A549 (cell line): ENCODE measurements around the gene UGT1A10. TPM values are rescaled to one million over a fixed set of nuclear protein-coding genes. Genes with fewer than 3 reads are reported as not detected.

Experiments
- ATAC-seq, 2 experiments: fragments of 200-7000 bp in 1 of 2; fragments of >200 bp in 1 of 2; cut with Nextera tagmentation in 1 of 2; cut with Tn5 transposase in 1 of 2; 3 replicates each; pipeline versions ENCODE4 v1.8.0 to v1.9.1; 2018 to 2020; ENCODE audit warnings: mild to moderate bottlenecking in 1 of 2, moderate library complexity in 1 of 2
- CTCF ChIA-PET: fragments of 300-600 bp; sonication (Branson Sonifier 250); formaldehyde crosslinking; extraction: SDS; loops from one replicate; lab custom pipeline; 2021; ENCODE audit warnings: antibody characterized with exemption, inconsistent platforms; lab: Yijun Ruan, JAX
- POLR2A ChIA-PET: fragments of 350-600 bp; formaldehyde crosslinking; extraction: SDS; loops from one replicate; lab custom pipeline; 2021; ENCODE audit warnings: antibody characterized with exemption, inconsistent platforms; lab: Yijun Ruan, JAX
- DNase-seq, 2 experiments: peaks; one replicate each; pipeline versions ENCODE4 v3.0.0 to v3.0.0-alpha.2; 2011 to 2016; ENCODE audit warnings: low read depth in 1 of 2, low spot score in 1 of 2
- FAIRE-seq: peaks from 2 replicates; lab custom pipeline; 2011; peaks lifted over from hg19 to GRCh38; lab: Jason Lieb, UNC
- H3K27ac ChIP-seq, 2 experiments: fragments of >200 bp; sonication (Bioruptor Twin); formaldehyde crosslinking; 3 replicates each; pipeline ENCODE4 v1.5.1; 2016 to 2017
- H3K4me1 ChIP-seq: fragments of >200 bp; sonication (Bioruptor Twin); formaldehyde crosslinking; 3 replicates; pipeline ENCODE4 v1.6.1; 2016
- H3K4me2 ChIP-seq: fragments of >200 bp; sonication (Bioruptor Twin); formaldehyde crosslinking; 3 replicates; pipeline ENCODE4 v1.6.1; 2016
- H3K4me3 ChIP-seq: fragments of >200 bp; sonication (Bioruptor Twin); formaldehyde crosslinking; 3 replicates; pipeline ENCODE4 v1.5.1; 2016
- H3K9me3 ChIP-seq: fragments of >200 bp; sonication (Bioruptor Twin); formaldehyde crosslinking; 3 replicates; pipeline ENCODE4 v1.6.1; 2016
- ATOH8 ChIP-seq: fragments of 250-450 bp; sonication (Bioruptor Pico); IDR thresholded peaks from 2 replicates; pipeline ENCODE4 v1.5.0; 2020; ENCODE audit warnings: low read depth, mild to moderate bottlenecking, moderate library complexity
- CEBPB ChIP-seq, 2 experiments: fragments of >200 bp in 1 of 2; sonication (Bioruptor Twin) in 1 of 2; formaldehyde crosslinking in 1 of 2; IDR thresholded peaks; 2 replicates each; pipeline ENCODE4 v1.6.1; 2012 to 2016
- EHF ChIP-seq: fragments of 250-450 bp; sonication (Bioruptor Pico); IDR thresholded peaks from 2 replicates; pipeline ENCODE4 v1.5.0; 2020; ENCODE audit warnings: mild to moderate bottlenecking
- EHMT2 ChIP-seq: fragments of 200-600 bp; sonication (generic); IDR thresholded peaks from 2 replicates; pipeline ENCODE4 v1.6.1; 2016; ENCODE audit warnings: antibody characterized with exemption, low read depth, mild to moderate bottlenecking, moderate library complexity
- EP300 ChIP-seq, 2 experiments: fragments of >200 bp; sonication (Bioruptor Twin); formaldehyde crosslinking; IDR thresholded peaks; 2 replicates in 1 of 2; 3 replicates in 1 of 2; pipeline ENCODE4 v1.6.1; 2016 to 2017
- FOSB ChIP-seq: fragments of 250-450 bp; sonication (Bioruptor Pico); IDR thresholded peaks from 2 replicates; pipeline ENCODE4 v1.5.0; 2020; ENCODE audit warnings: mild to moderate bottlenecking, moderate library complexity
- FOSL2 ChIP-seq, 2 experiments: fragments of 450-650 bp in 1 of 2; fragments of >200 bp in 1 of 2; sonication (Bioruptor Twin) in 1 of 2; formaldehyde crosslinking; IDR thresholded peaks; 2 replicates each; pipeline versions ENCODE4 v1.5.0 to v1.6.1; 2016 to 2020; ENCODE audit warnings: mild to moderate bottlenecking in 1 of 2, moderate library complexity in 1 of 2
- GATA3 ChIP-seq: IDR thresholded peaks from 2 replicates; pipeline ENCODE4 v1.6.1; 2012; ENCODE audit warnings: borderline replicate concordance
- HES2 ChIP-seq: fragments of >200 bp; sonication (Bioruptor Twin); formaldehyde crosslinking; IDR thresholded peaks from 2 replicates; pipeline ENCODE4 v1.6.1; 2016
- HEYL ChIP-seq: fragments of 250-450 bp; sonication (Bioruptor Pico); IDR thresholded peaks from 2 replicates; pipeline ENCODE4 v1.8.0; 2021; ENCODE audit warnings: mild to moderate bottlenecking, moderate library complexity
- HOXA7 ChIP-seq: fragments of 250-450 bp; sonication (Bioruptor Pico); IDR thresholded peaks from 2 replicates; pipeline ENCODE4 v1.5.0; 2020; ENCODE audit warnings: mild to moderate bottlenecking, moderate library complexity
- HOXB13 ChIP-seq: fragments of 250-450 bp; sonication (Bioruptor Pico); IDR thresholded peaks from 2 replicates; pipeline ENCODE4 v1.5.0; 2020; ENCODE audit warnings: low read depth, mild to moderate bottlenecking, moderate library complexity
- HOXB5 ChIP-seq: fragments of 250-450 bp; sonication (Bioruptor Pico); IDR thresholded peaks from 2 replicates; pipeline ENCODE4 v1.5.0; 2020; ENCODE audit warnings: mild to moderate bottlenecking, moderate library complexity
- JUN ChIP-seq, 2 experiments: fragments of >200 bp; sonication (Bioruptor Twin); formaldehyde crosslinking; IDR thresholded peaks; 2 replicates in 1 of 2; 3 replicates in 1 of 2; pipeline ENCODE4 v1.6.1; 2016 to 2017
- JUNB ChIP-seq: fragments of >200 bp; sonication (Bioruptor Twin); formaldehyde crosslinking; IDR thresholded peaks from 2 replicates; pipeline ENCODE4 v1.6.1; 2016
- MAZ ChIP-seq: fragments of 150-350 bp; IDR thresholded peaks from 2 replicates; pipeline ENCODE4 v1.6.1; 2014; ENCODE audit warnings: antibody characterized with exemption, low read depth, low read length, borderline replicate concordance
- NFE2L2 ChIP-seq: fragments of 150-350 bp; conservative IDR thresholded peaks from 2 replicates; pipeline ENCODE4 v1.6.1; 2014; ENCODE audit warnings: low read length
- NPAS2 ChIP-seq: fragments of 250-450 bp; sonication (Bioruptor Pico); IDR thresholded peaks from 2 replicates; pipeline ENCODE4 v1.8.0; 2022; ENCODE audit warnings: mild to moderate bottlenecking, moderate library complexity, borderline replicate concordance
- NR3C1 ChIP-seq: fragments of >200 bp; sonication (Bioruptor Twin); formaldehyde crosslinking; IDR thresholded peaks from 3 replicates; pipeline ENCODE4 v1.6.1; 2017
- POLR2A ChIP-seq: IDR thresholded peaks from 2 replicates; pipeline ENCODE4 v1.6.1; 2012; ENCODE audit warnings: mild to moderate bottlenecking, low read length
- RFX5 ChIP-seq: fragments of 450-650 bp; IDR thresholded peaks from 2 replicates; pipeline ENCODE4 v1.7.1; 2014; ENCODE audit warnings: antibody characterized with exemption, mild to moderate bottlenecking, moderate library complexity
- RNF2 ChIP-seq: fragments of 200-600 bp; sonication (generic); IDR thresholded peaks from 2 replicates; pipeline ENCODE4 v1.6.1; 2016; ENCODE audit warnings: low read depth, mild to moderate bottlenecking, antibody characterized with exemption, moderate library complexity, borderline replicate concordance
- TFCP2L1 ChIP-seq: fragments of 250-450 bp; sonication (Bioruptor Pico); IDR thresholded peaks from 2 replicates; pipeline ENCODE4 v1.5.0; 2021; ENCODE audit warnings: mild to moderate bottlenecking
- USF2 ChIP-seq: fragments of 450-650 bp; IDR thresholded peaks from 2 replicates; pipeline ENCODE4 v1.6.1; 2014; ENCODE audit warnings: antibody characterized with exemption
- ZFP36 ChIP-seq: fragments of 450-650 bp; IDR thresholded peaks from 2 replicates; pipeline ENCODE4 v1.6.1; 2014; ENCODE audit warnings: borderline replicate concordance; ENCODE audit not compliant: partially characterized antibody
- ZSCAN20 ChIP-seq: fragments of 250-450 bp; sonication (Bioruptor Pico); IDR thresholded peaks from 2 replicates; pipeline ENCODE4 v1.8.0; 2022; ENCODE audit warnings: mild to moderate bottlenecking, moderate library complexity
- WGBS: methylation state at CpG from one replicate; pipeline ENCODE4 v1.1.6; 2017; ENCODE audit errors: missing lambda C conversion rate; 5-methylcytosine and 5-hydroxymethylcytosine counted together
- polyA plus RNA-seq, 4 experiments: library from polyadenylated mRNA; depleted of rRNA in 3 of 4; stranded (reverse); fragments of >200 nt; fragmentation: RNase III in 1 of 4; extraction: RNeasy Plus Mini Kit Qiagen cat#74134 plus additional on column Dnase treatment in 1 of 4; gene quantifications; 2 replicates in 3 of 4; 3 replicates in 1 of 4; pipeline ENCODE4 v1.2.3, GENCODE V29; 2011 to 2017
- TF ChIP-seq, protein P1 (sequence below): IDR thresholded peaks from 2 replicates; pipeline ENCODE4 v1.6.1; 2012

Gene UGT1A10
- polyA plus RNA-seq, 2 of the 4 experiments (the other 2 are of a cell fraction): 0.10 TPM; not detected in 1

- TF ChIP-seq RNF2 (no peak), HEYL (no peak), POLR2A (no peak), JUN (IDR thresholded peaks at IDR 0.05) (0 out of 5 replicates have a peak, but pooled peaks of 1 of the 2 experiments have one; percentile 19), GATA3 (peak; percentile 60), RFX5 (no peak), CEBPB (IDR thresholded peaks at IDR 0.05) (peak in 1 of 2 experiments; percentile 61; a peak in 1 of 4 replicates), EHMT2 (no peak)
Measured at GRCh38 chr2:233706720-233707119, 70.5 kb downstream of the UGT1A10 start (continued).

- H3K9me3 ChIP-seq: peaks cover 34% of the 10 kb centered on the region
- ChIA-PET POLR2A (no interaction called here), CTCF (interaction anchor here (0.6 to 2.2 kb wide), 3 partner anchors 76 to 259 kb away, joined by 3 to 11 read pairs (median 5); no protein-coding TSS in a partner anchor)
- H3K4me1 ChIP-seq: peaks cover 68% of the 10 kb centered on the region
- H3K27ac ChIP-seq: peak overlapping the region; percentile 98 to 100
- peak; percentile 48; the same call in 1 of the 2 replicates for TF ChIP-seq FOSB (CRISPR knock-in tag)
- no peak for TF ChIP-seq HES2
- peak; percentile 93 for TF ChIP-seq GATA3
- TF ChIP-seq MAZ: no peak
- peak; percentile 31; the same call in 1 of the 2 replicates for TF ChIP-seq EHF (CRISPR knock-in tag)
- peak; percentile 61 to 63 for TF ChIP-seq JUN (IDR thresholded peaks at IDR 0.05)
- peak; percentile 4 to 73; a peak in 3 of 4 replicates for TF ChIP-seq CEBPB (IDR thresholded peaks at IDR 0.05)
- no peak for TF ChIP-seq NR3C1
- peak; percentile 78 for TF ChIP-seq JUNB
- TF ChIP-seq FOSL2 (IDR thresholded peaks at IDR 0.05): peak; percentile 42; the same call in 1 of the 2 replicates
- peak; percentile 89 for TF ChIP-seq FOSL2 (CRISPR knock-in tag; IDR thresholded peaks at IDR 0.05)
- 0 out of 2 replicates have a peak, but pooled peaks have one; percentile 56 for TF ChIP-seq HOXA7 (CRISPR knock-in tag)
- TF ChIP-seq HOXB5: peak; percentile 57; the same call in 1 of the 2 replicates
- peak; percentile 68 to 72; a peak in 3 of 5 replicates for TF ChIP-seq EP300 (IDR thresholded peaks at IDR 0.05)
- TF ChIP-seq, protein P1, sequence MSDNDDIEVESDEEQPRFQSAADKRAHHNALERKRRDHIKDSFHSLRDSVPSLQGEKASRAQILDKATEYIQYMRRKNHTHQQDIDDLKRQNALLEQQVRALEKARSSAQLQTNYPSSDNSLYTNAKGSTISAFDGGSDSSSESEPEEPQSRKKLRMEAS: peak; percentile 80
- peak; percentile 21; the same call in 1 of the 2 replicates for TF ChIP-seq ATOH8 (CRISPR knock-in tag)
- ATAC-seq (peak; percentile 46 to 56; a peak in 5 of 6 replicates), DNase-seq (peak in 1 of 2 experiments; percentile 87), FAIRE-seq (peak; percentile 56)
- 2% methylated on average over 10 of the region's 10 CpGs for WGBS
- no peak overlapping the region for H3K4me3 ChIP-seq
- peak overlapping the region; percentile 47 for H3K4me2 ChIP-seq
Measured at GRCh38 chr2:233707940-233708644, 71.8 kb downstream of the UGT1A10 start.

DNA sequence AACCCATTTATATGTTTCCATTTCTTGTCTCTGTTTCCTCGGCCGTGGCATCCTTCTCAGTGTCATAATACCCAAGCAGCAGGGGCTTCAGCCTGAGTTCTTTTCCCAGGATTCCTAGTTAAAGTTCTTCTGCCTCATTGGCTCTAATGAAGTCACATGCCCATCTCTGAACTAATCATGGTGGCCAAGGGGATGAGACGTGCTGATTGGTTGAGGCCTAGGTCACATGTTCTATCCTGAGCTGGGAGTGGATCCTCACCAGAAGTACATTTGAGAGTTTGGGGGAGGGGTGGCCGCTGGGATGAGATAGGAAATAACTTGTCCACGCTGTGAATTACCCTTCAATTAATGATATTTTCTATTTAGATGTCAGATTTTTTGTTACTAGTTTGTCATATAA is 72.7 kb downstream of the UGT1A10 start:
- TF ChIP-seq TFCP2L1 (CRISPR knock-in tag) (no peak), ATOH8 (CRISPR knock-in tag) (peak; percentile 76), ZFP36 (no peak), ZSCAN20 (CRISPR knock-in tag) (no peak), JUN (IDR thresholded peaks at IDR 0.05) (no peak; a peak in 1 of 5 replicates), HOXB13 (CRISPR knock-in tag) (peak; percentile 65; the same call in 1 of the 2 replicates), NFE2L2 (no peak), HOXB5 (0 out of 2 replicates have a peak, but pooled peaks have one; percentile 53), USF2 (peak; percentile 91), NPAS2 (CRISPR knock-in tag) (no peak)
- TF ChIP-seq, all 56 proteins: peak for 4
- 66% methylated on average over 5 of the region's 5 CpGs for WGBS
- H3K9me3 ChIP-seq: peaks cover 26% of the 10 kb centered on the region
- H3K4me1 ChIP-seq: peaks cover 68% of the 10 kb centered on the region
- H3K27ac ChIP-seq: peak overlapping the region; percentile 98 to 100
- DNase-seq (peak in 1 of 2 experiments; percentile 78), ATAC-seq (no peak), FAIRE-seq (no peak)
- no peak overlapping the region for H3K4me3 ChIP-seq
- peak overlapping the region; percentile 47 for H3K4me2 ChIP-seq
- CTCF ChIA-PET: interaction anchor here (0.6 to 1.4 kb wide), 2 partner anchors 75 to 124 kb away, joined by 3 to 5 read pairs; no protein-coding TSS in a partner anchor
- POLR2A ChIA-PET: no interaction called here
